Measurements from ENCODE around the gene UNC13B. TPM values are rescaled to one million over a fixed set of nuclear protein-coding genes. Genes with fewer than 3 reads are reported as not detected.

UNC13B gene
- total and polyA plus RNA-seq, 2 of the 8 experiments (the other 6 are each of a cell fraction or from before 2014, with no cell fraction given): 23.1 to 51.7 TPM

DNA sequence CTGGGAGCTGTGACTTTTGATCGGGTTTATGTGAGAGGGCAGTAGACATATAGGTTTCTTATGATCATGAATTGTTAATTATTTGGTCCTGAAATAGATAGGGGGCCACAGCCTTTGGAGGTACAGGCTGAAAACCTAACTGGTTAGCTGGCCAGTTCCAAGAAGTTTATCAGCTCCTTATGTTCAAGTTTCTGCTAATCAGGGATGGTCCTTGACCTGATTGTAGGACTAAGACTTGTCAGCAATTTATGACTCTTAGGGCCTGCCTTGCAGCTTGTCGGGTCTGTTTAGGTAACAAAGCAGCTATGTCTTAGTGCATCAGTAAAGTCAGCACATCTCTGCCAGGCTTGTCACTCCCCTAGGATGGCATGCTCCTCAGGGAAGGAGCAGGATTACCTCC, 176.3 kb downstream of the UNC13B start (continued):
- TF ChIP-seq, protein P1, sequence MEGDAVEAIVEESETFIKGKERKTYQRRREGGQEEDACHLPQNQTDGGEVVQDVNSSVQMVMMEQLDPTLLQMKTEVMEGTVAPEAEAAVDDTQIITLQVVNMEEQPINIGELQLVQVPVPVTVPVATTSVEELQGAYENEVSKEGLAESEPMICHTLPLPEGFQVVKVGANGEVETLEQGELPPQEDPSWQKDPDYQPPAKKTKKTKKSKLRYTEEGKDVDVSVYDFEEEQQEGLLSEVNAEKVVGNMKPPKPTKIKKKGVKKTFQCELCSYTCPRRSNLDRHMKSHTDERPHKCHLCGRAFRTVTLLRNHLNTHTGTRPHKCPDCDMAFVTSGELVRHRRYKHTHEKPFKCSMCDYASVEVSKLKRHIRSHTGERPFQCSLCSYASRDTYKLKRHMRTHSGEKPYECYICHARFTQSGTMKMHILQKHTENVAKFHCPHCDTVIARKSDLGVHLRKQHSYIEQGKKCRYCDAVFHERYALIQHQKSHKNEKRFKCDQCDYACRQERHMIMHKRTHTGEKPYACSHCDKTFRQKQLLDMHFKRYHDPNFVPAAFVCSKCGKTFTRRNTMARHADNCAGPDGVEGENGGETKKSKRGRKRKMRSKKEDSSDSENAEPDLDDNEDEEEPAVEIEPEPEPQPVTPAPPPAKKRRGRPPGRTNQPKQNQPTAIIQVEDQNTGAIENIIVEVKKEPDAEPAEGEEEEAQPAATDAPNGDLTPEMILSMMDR (IDR thresholded peaks at IDR 0.05; ENCODE audit: control extremely low read depth in 1 of 3, insufficient read depth in 1 of 3, low read depth in 1 of 3, low read length in 3 of 3): no peak
- TF ChIP-seq GABPA (IDR thresholded peaks at IDR 0.05; ENCODE audit: borderline replicate concordance, insufficient read depth, low read length) (no peak), EP300 (IDR thresholded peaks at IDR 0.05; ENCODE audit: borderline replicate concordance in 1 of 2, low read depth in 2 of 2, low read length in 2 of 2) (no peak), JUN (IDR thresholded peaks at IDR 0.05; ENCODE audit: low read depth, low read length) (no peak)
